Astrocyte (in vitro differentiated cells and primary cell): ENCODE measurements around the gene UBASH3A.

ENCODE experiments used
- EZH2 ChIP-seq: IDR thresholded peaks from 2 replicates; pipeline ENCODE4 v1.6.1; 2012; ENCODE audit warnings: mild to moderate bottlenecking, low read length, inconsistent platforms; ENCODE audit not compliant: insufficient read depth
- TF ChIP-seq, protein P1 (sequence below): IDR thresholded peaks from 2 replicates; pipeline ENCODE4 v1.5.1; 2011; ENCODE audit warnings: low read depth, mild to moderate bottlenecking, inconsistent platforms, low read length, moderate library complexity; ENCODE audit not compliant: insufficient read depth

DNA sequence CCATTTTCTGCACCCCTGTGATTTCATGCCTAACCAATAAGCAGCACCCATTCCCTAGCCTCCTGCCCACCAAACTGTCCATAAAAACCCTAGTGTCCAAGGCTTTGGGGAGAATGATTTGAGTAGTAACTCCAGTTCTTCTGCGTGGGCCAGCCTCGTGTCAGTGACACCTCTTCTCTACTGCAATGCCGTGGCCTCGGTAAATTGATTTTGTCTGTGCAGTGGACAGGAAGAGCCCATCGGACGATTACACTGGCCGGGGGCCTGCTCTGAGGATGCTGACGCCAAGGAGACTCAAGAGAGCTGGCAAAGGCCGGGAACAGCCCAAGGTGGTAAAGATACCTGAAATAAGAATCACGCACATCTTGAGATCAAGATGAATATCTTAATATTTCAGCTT, 63.0 kb downstream of the UBASH3A start:
- TF ChIP-seq, protein P1, sequence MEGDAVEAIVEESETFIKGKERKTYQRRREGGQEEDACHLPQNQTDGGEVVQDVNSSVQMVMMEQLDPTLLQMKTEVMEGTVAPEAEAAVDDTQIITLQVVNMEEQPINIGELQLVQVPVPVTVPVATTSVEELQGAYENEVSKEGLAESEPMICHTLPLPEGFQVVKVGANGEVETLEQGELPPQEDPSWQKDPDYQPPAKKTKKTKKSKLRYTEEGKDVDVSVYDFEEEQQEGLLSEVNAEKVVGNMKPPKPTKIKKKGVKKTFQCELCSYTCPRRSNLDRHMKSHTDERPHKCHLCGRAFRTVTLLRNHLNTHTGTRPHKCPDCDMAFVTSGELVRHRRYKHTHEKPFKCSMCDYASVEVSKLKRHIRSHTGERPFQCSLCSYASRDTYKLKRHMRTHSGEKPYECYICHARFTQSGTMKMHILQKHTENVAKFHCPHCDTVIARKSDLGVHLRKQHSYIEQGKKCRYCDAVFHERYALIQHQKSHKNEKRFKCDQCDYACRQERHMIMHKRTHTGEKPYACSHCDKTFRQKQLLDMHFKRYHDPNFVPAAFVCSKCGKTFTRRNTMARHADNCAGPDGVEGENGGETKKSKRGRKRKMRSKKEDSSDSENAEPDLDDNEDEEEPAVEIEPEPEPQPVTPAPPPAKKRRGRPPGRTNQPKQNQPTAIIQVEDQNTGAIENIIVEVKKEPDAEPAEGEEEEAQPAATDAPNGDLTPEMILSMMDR: no peak
- no peak for TF ChIP-seq EZH2
